ENCODE results near the gene ACKR3. TPM values are rescaled to one million over a fixed set of nuclear protein-coding genes. Genes with fewer than 3 reads are reported as not detected.

ACKR3 gene
- total and polyA plus RNA-seq, 2 of the 4 experiments (the other 2 are of a cell fraction): not detected

DNA sequence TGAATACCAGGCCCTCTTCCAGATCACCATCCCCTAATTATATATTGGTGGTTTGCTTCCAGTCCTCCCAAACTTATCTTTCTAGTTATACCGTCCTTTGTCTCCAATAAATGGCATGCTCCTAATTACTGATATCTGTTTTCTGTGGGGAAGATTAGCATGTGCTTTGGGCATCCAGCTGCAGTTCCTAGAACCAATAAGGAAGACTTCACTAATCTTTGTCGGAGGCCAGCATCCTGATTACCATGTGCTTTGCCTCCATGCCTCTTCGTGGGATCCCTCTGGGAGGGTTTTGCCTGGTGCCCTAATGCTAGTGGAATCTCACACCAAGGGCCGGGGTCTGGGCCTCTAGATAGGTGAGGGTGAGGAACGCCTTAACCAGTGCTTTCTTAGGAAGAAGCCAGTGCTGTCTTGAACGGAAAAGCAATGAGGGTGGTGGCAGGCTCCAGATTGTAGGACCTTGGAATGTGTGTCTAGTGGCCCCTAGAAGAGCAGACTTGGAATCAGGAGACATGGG, 47.7 kb downstream of the ACKR3 start:
- Histone ChIP-seq H2BK15ac (ENCODE audit: low read depth, low read length) (no peak overlapping the region), H2BK20ac (ENCODE audit: low read depth, low read length) (no peak overlapping the region), H2AFZ (replicated peaks; ENCODE audit: low read length, poor library complexity) (no peak overlapping the region), H3K23ac (ENCODE audit: low read depth, low read length) (no peak overlapping the region), H3K9me1 (ENCODE audit: insufficient read depth, low read length) (no peaks in the 10 kb centered on the region), H3K79me1 (ENCODE audit: low read depth in 1 of 2, low read length in 2 of 2) (no peaks in the 10 kb centered on the region), H3K4me3 (ENCODE audit: insufficient read depth, low read depth, low read length) (no peak overlapping the region), H3K18ac (ENCODE audit: low read depth, low read length) (no peak overlapping the region), H4K8ac (ENCODE audit: low read depth in 2 of 2, low read length in 2 of 2) (no peak overlapping the region), H4K5ac (ENCODE audit: low read depth, low read length) (no peak overlapping the region), H2BK120ac (ENCODE audit: low read depth, low read length) (no peak overlapping the region), H3K36me3 (ENCODE audit: control insufficient read depth, insufficient read depth, low read length) (no peaks in the 10 kb centered on the region), H4K91ac (ENCODE audit: insufficient read depth, low read depth, low read length) (no peak overlapping the region), H3K56ac (ENCODE audit: extremely low read depth, insufficient read depth, low read length) (no peak overlapping the region), H3K14ac (replicated peaks; ENCODE audit: low read depth, low read length) (no peak overlapping the region), H3K4me1 (ENCODE audit: control insufficient read depth, insufficient read depth, low read length) (no peaks in the 10 kb centered on the region), H3K9me3 (ENCODE audit: control insufficient read depth, insufficient read depth, low read length) (no peaks in the 10 kb centered on the region; the same call in 1 of the 2 replicates), H3K9ac (ENCODE audit: low read depth, low read length) (no peak overlapping the region), H2AK5ac (ENCODE audit: low read depth, low read length) (no peak overlapping the region), H3K27ac (ENCODE audit: insufficient read depth, low read length) (no peak overlapping the region), H3K4me2 (ENCODE audit: low read depth, low read length) (no peak overlapping the region), H4K20me1 (ENCODE audit: insufficient read depth, low read length) (no peaks in the 10 kb centered on the region), H3K4ac (ENCODE audit: low read depth, low read length) (no peak overlapping the region), H2BK5ac (ENCODE audit: low read depth, low read length, poor library complexity, severe bottlenecking) (no peak overlapping the region), H3K27me3 (ENCODE audit: control insufficient read depth, insufficient read depth, low read length) (peaks cover 28% of the 10 kb centered on the region), H2AK9ac (replicated peaks; ENCODE audit: low read depth, low read length, poor library complexity) (no peak overlapping the region)
- DNase-seq (no peak), ATAC-seq (ENCODE audit: low read depth) (no peak)
- dilution Hi-C loops (cut with HindIII; ENCODE audit: low sequenced_read_pairs, unreplicated experiment): no loop called here
- no CpG with 5 or more reads among the region's 6 CpGs for WGBS, 2 experiments (ENCODE audit: extremely low coverage in 2 of 2, insufficient read length in 1 of 2)
- ChIA-PET POLR2A (ENCODE audit: unreplicated experiment) (no interaction called here), CTCF (no interaction called here)
- in situ Hi-C loops (cut with MboI; ENCODE audit: low sequenced_read_pairs): no loop called here
- TF ChIP-seq, protein P1, sequence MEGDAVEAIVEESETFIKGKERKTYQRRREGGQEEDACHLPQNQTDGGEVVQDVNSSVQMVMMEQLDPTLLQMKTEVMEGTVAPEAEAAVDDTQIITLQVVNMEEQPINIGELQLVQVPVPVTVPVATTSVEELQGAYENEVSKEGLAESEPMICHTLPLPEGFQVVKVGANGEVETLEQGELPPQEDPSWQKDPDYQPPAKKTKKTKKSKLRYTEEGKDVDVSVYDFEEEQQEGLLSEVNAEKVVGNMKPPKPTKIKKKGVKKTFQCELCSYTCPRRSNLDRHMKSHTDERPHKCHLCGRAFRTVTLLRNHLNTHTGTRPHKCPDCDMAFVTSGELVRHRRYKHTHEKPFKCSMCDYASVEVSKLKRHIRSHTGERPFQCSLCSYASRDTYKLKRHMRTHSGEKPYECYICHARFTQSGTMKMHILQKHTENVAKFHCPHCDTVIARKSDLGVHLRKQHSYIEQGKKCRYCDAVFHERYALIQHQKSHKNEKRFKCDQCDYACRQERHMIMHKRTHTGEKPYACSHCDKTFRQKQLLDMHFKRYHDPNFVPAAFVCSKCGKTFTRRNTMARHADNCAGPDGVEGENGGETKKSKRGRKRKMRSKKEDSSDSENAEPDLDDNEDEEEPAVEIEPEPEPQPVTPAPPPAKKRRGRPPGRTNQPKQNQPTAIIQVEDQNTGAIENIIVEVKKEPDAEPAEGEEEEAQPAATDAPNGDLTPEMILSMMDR (conservative IDR thresholded peaks at IDR 0.05; ENCODE audit: low read depth, low read length): no peak
- TF ChIP-seq MAZ (IDR thresholded peaks at IDR 0.05; ENCODE audit: borderline replicate concordance, low read depth, low read length) (no peak), MXI1 (IDR thresholded peaks at IDR 0.05; ENCODE audit: borderline replicate concordance, low read depth, low read length) (no peak), RAD21 (IDR thresholded peaks at IDR 0.05; ENCODE audit: low read length) (no peak), MAFK (IDR thresholded peaks at IDR 0.05; ENCODE audit: low read depth, low read length) (no peak), SMC3 (IDR thresholded peaks at IDR 0.05; ENCODE audit: low read depth, low read length) (no peak)
- intact Hi-C loops (cut with micrococcal nuclease): no loop called here
- BruUV-seq (replicated peaks): no TSS peak
